Measurements from ENCODE around the gene MYADML2.
"Not testable (repeated sequence)": the region's sequence is repeated elsewhere in the genome, so short reads cannot be mapped to it uniquely, and the experiment has no call there.

MYADML2 gene, protein sequence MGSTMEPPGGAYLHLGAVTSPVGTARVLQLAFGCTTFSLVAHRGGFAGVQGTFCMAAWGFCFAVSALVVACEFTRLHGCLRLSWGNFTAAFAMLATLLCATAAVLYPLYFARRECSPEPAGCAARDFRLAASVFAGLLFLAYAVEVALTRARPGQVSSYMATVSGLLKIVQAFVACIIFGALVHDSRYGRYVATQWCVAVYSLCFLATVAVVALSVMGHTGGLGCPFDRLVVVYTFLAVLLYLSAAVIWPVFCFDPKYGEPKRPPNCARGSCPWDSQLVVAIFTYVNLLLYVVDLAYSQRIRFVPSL

DNA sequence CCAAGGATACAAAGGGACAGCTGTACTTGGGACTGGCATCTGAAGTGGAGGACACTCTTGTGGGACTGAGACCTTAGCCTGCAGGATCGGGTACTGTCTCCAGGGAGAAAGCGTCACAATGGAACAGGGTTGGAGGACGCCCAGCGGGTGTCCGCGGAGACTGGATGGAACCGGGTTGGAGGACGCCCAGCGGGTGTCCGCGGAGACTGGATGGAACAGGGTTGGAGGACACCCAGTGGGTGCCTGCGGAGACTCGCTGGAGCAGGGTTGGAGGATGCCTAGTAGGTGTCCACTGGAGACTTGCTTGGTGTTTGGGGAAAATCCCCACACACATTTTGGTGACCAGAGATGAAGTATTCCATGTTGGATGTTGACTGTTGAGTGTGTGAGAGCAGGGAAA lies at the start of gene MYADML2:
Gene MYADML2 (minus strand): TSS at position 45 of the 400 bp plus-strand sequence. CDS start 5,492 bp downstream, outside the sequence.
- no peak for DNase-seq (ENCODE audit: low read depth in 2 of 2, low spot score in 1 of 2)

DNA sequence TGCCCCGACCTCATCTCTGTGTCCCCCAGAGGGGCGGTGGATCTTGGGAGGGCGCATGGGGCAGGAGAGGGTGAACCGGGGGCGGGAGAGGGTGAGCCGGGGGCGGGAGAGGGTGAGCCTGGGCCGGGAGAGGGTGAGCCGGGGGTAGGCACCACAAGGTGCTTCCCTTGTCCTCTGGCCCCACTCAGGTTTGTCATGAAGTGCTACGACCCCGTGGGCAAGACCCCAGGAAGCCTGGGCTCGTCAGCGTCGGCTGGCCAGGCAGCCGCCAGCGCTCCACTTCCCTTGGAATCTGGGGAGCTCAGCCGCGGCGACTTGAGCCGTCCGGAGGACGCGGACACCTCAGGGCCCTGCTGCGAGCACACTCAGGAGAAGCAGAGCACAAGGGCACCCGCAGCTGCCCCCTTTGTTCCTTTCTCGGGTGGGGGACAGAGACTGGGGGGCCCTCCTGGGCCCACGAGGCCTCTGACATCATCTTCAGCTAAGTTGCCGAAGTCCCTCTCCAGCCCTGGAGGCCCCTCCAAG lies 49.3 kb upstream of the MYADML2 start:
- DNase-seq (ENCODE audit: low read depth in 2 of 2, low spot score in 1 of 2) = no peak

- no peak for DNase-seq (ENCODE audit: low read depth in 2 of 2, low spot score in 1 of 2)
Observed at GRCh38 chr17:81995463-81996231, 48.6 kb upstream of the MYADML2 start.

DNA sequence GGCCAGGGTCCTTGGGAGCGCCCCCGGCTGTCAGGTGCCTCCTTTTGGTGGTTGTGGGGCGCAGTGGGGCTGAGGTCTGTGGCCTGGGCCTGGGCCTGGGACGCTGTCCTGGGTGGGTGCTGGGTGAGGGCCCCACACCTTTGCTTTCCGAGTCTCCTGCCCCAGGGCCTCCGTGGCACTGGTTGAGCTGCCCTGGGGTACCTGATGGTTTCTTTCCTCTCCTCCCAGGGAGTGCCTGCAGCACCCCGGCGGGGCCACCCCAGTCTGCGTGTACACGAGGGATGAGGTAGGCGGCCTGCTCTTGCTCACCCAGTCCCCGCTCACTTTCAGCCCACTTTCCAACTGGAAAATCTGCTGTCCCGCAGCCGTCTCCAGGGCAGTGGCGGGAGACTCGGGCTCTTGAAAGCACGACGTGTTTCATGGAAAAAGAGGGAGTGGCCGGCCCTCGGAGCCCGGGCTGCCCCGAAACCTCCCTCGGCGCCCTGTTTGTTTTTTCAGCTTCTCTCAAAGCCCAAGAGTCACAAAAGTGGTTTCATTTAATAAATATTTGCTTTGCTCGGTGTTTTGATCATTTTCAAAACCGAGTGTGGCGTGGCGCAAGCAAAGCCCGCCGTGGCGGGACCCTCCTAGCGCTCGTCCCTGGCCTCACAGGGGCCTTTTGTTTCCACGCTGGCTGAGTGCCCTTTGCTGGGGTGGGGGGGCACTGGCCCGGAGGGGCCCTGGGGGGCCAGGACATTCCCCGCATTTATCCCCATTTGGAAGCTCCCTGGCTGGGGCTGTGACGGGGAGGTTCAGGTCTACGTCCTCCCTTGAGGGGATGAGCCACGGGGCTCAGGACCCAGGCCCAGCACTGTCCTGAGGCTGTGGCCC lies 47.8 kb upstream of the MYADML2 start:
- DNase-seq (ENCODE audit: low read depth in 2 of 2, low spot score in 1 of 2) = no peak

GRCh38 chr17:81993729-81994592 lies 46.9 kb upstream of the MYADML2 start:
- DNase-seq (ENCODE audit: low read depth in 2 of 2, low spot score in 1 of 2) = no peak

- DNase-seq (ENCODE audit: low read depth in 2 of 2, low spot score in 1 of 2) = no peak
Observed at GRCh38 chr17:81992306-81993102, 45.5 kb upstream of the MYADML2 start.

DNA sequence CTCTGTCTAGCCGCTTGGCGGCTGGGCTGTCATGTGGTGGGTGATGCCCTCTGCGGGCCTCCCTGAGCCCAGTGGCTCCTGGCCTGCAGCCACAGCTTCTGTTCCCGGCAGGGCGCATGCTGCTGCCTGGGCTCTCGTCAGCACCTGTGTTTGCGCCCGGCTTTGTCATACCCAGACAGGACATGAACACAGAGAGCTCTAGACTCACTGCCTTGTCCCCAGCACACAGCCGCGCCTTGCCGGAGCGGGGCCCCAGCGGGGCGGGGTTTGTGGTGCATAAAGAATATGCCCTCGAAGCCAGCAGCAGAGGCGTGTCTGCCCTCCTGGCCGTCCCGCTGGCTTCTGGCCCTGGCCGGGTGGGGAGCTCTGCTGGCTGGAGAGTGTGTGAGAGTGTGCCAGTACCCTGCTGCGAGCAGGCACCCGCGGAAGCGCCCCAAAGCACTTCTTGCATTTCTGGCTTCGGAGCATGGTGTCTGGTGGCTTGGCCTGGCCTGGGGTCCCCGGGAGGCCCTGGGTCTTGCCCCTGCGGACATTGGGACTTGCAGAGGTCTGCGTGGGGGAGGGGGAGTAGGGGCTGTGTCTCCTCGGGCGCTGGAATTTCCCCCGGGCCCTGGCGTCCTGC lies 44.8 kb upstream of the MYADML2 start:
- DNase-seq (ENCODE audit: low read depth in 2 of 2, low spot score in 1 of 2) = no peak

DNA sequence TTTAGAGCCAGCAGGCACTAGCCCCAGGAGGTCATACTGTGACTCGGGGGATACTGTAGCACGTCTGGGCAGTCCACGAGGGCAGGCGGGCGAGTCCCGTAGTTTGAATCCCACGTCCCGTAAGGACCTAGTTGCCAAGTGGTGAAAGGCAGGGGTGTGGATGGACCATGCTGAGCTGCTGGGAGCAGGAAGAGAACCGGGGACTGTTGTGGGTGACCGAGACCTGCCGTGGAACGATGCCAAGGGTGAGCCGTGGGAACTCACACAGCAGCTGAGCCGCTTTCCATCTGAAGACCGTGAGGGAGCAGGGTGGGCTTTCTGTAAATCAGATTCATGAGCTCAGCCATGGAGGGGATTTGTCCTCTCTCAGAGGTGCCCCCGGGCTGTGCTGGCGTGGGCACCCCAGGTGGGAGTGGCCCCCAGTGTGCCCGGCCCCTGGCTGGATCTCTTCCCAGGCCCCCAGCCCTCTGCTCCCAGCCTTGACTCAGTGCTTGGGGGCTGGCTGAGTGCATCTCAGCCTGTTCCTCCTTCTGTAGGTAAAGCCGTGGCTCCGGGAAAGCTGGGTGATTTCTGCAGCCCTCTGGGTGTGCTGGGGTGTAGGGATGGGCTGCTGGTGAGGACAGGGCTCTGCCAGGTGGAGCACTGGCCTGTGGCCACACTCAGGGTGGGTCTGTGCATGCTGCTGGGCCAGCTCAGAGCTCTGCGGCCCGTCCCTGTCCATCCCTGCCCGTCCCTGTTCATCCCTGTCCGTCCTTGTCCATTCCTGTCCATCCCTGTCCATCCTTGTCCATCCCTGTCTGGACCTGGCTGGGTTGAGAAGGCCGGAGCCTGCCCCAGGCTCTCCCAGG lies 44.0 kb upstream of the MYADML2 start:
- DNase-seq (ENCODE audit: low read depth in 2 of 2, low spot score in 1 of 2) = no peak

DNA sequence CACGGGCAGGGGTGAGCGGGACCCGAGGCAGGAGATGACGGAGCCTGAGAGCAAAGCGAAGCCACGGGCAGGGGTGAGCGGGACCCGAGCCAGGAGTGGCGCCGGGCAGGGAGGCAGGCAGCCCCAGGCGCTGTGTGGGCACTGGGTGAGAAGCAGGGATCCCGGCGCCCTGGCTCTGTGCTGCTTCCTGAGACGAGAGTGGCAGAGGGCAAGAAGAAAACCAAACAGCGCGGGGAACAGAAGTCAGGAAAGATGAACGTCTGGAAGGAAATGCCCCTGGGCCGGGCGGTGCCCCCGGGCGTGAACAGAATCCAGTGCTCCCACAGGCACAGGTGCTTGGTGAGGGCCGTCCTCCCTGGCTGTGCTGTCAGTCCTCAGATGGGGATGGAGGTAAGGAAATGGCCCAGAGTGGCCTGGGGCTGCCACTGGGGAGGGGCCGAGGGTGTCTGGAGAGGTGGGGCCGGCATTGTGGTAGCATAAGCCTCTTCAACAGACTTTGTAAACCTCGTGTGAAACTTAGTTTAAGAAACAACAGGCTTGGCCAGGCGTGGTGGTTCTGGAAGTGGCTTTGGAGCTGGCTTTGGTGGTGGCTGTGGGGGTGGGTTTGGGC lies 40.2 kb upstream of the MYADML2 start:
- no peak for DNase-seq (ENCODE audit: low read depth in 2 of 2, low spot score in 1 of 2)

DNA sequence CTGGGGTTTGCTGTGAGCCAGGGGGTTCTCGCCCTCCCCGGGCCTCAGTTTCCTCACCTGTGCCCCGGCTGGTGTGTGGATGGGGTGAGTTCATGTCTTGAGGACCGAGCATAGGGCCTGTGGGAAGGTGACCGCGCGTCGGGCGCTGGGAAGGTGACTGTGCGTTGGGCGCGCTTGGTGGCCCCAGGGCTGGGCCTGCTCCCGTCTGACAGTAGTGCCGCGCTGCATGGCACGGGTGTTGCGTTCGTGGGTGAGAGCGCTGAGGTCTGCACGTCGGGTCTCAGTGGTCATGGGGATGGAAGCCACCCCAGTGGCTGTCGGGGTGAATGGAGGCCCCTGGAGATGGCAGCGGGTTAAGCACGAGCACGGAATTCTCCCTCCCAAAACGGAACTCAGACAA lies 39.6 kb upstream of the MYADML2 start:
- no peak for DNase-seq (ENCODE audit: low read depth in 2 of 2, low spot score in 1 of 2)

- DNase-seq (ENCODE audit: low read depth in 2 of 2, low spot score in 1 of 2) = no peak
Observed at GRCh38 chr17:81984773-81985410, 37.9 kb upstream of the MYADML2 start.

GRCh38 chr17:81983639-81984373 lies 36.8 kb upstream of the MYADML2 start:
- DNase-seq (ENCODE audit: low read depth in 2 of 2, low spot score in 1 of 2) = no peak

DNA sequence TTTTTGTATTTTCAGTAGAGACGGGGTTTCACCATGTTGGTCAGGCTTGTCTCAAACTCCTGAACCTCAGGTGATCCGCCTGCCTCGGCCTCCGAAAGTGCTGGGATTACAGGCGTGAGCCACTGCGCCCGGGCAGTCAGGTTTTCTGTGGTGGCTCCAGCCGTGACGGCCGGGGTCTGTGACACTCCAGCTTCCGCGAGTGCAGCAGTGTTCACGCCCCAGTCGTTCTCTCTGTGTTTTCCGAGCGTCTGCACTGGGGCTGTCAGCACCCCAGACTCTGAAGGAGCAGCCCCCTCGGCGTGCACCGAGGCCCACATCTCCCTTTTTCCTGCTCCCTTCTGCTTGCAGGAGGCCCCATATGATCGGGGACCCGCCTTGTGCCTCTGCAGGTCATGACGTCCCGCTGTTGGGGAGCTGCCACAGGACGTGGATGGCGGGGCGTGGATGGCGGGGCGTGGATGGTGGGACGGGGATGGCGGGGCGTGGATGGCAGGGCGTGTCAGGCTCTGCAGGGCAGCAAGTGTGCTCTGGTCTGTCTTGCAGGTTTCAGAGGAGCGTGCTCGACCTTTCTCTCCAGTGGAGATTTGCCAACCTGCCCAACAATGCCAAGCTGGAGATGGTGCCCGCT lies 36.1 kb upstream of the MYADML2 start:
- no peak for DNase-seq (ENCODE audit: low read depth in 2 of 2, low spot score in 1 of 2)

DNA sequence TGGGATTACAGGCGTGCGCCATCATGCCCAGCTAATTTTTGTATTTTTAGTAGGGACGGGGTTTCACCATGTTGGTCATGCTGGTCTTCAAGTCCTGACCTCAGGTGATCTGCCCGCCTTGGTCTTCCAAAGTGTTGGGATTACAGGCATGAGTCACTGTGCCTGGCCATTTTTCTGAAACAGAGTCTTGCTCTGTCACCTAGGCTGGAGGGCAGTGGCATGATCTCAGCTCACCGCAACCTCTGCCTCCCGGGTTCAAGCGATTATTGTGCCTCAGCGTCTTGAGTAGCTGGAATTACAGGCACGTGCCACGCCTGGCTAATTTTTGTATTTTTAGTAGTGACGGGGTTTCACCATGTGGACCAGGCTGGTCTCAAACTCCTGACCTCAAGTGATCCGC lies 34.5 kb upstream of the MYADML2 start:
- DNase-seq (ENCODE audit: low read depth in 2 of 2, low spot score in 1 of 2) = not testable (repeated sequence)

DNA sequence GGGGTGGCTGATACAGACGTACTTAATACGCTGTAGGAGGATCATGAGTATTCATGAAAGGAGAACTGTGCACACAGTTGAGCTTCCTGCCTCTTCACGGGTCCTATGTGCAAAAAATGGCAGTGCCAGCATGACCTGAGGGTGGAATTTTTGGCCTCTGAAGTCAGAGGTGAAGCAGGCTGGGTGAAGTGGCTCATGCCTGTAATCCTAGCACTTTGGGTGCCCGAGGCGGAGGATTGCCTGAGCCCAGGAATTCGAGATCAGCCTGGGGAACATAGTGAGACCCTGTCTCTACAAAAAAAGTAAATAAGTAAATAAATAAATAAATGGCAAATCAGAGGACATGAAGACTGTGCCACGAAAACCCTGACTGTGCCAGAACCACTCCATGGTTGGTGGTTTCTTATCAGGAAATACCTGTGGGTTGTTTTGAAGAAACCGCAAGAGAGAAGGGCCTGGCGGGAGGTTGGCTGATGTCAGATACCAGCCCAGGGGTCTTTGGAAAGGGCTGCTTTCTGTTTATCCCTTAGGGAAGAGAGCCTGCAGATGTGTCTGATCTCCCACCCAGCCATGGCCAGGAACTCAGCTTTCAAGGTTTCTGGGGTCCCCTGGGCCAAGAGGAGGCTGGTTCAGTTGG lies 33.8 kb upstream of the MYADML2 start:
- no peak for DNase-seq (ENCODE audit: low read depth in 2 of 2, low spot score in 1 of 2)

GRCh38 chr17:81980122-81980521 lies 33.1 kb upstream of the MYADML2 start:
- no peak for DNase-seq (ENCODE audit: low read depth in 2 of 2, low spot score in 1 of 2)

All from stimulated activated CD8-positive, alpha-beta memory T cell treated with anti-CD3 and anti-CD28 coated beads, Interleukin-4, amount 100 ng/mL, for 1 hour (primary cell).